ENCODE measurements around the gene PKDCC.

- TF ChIP-seq EZH2 (IDR thresholded peaks at IDR 0.05) = no peak
- TF ChIP-seq FOXP2 (optimal IDR thresholded peaks at IDR 0.05; ENCODE audit: control extremely low read depth, extremely low read length, insufficient read depth) = no peak
Observed at GRCh38 chr2:42026272-42026671, 21.5 kb upstream of the PKDCC start.
